Left ventricle myocardium superior (tissue), 1 donor: Measurements from ENCODE around the gene RNU7-1. TPM values are rescaled to one million over a fixed set of nuclear protein-coding genes. Genes with fewer than 3 reads are reported as not detected.

ENCODE experiments used
- ATAC-seq: fragments of 200-7000 bp; cut with Tn5 transposase; one replicate; pipeline ENCODE4 v1.9.1; 2020; ENCODE audit warnings: mild to moderate bottlenecking, moderate library complexity
- DNase-seq: peaks from one replicate; pipeline ENCODE4 v3.0.0-alpha.2; 2020
- intact Hi-C: fragments of 100-400 bp; cut with micrococcal nuclease; formaldehyde crosslinking; loops from one replicate; pipeline ENCODE4 v1.11.0; 2022
- total RNA-seq: library from RNA; stranded (reverse); fragmentation: NEBNext Ultra II Directional; extraction: Animal tissue kit (Norgen Biotek cat#: 25700); gene quantifications from one replicate; pipeline ENCODE4 v1.2.1, GENCODE V29; 2021
- donor health status: DM: no; HTN: yes; CAD: no; lungs with severe emphysema.

RNU7-1 gene
- total RNA-seq, 1 donor from 2014 or later, result not detected

DNA sequence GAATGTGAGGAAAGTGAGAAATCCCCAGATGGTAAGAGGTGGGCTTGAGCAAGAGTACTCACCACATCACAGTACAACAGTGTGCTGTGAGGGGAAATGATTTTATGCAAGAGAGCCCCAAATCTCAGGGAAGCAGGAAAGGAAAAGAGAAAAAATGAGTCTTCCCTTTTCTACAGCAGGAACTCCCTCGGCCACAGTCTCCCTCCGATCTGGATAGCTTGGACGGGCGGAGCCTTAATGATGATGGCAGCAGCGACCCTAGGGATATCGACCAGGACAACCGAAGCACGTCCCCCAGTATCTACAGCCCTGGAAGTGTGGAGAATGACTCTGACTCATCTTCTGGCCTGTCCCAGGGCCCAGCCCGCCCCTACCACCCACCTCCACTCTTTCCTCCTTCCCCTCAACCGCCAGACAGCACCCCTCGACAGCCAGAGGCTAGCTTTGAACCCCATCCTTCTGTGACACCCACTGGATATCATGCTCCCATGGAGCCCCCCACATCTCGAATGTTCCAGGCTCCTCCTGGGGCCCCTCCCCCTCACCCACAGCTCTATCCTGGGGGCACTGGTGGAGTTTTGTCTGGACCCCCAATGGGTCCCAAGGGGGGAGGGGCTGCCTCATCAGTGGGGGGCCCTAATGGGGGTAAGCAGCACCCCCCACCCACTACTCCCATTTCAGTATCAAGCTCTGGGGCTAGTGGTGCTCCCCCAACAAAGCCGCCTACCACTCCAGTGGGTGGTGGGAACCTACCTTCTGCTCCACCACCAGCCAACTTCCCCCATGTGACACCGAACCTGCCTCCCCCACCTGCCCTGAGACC lies 8.0 kb upstream of the RNU7-1 start:
- intact Hi-C loops, result no loop called here
- peak; percentile 29 for DNase-seq
- ATAC-seq, result no peak

GRCh38 chr12:6936194-6936635 lies 7.4 kb upstream of the RNU7-1 start:
- DNase-seq (no peak), ATAC-seq (peak; percentile 0)
- intact Hi-C loops, result no loop called here

DNA sequence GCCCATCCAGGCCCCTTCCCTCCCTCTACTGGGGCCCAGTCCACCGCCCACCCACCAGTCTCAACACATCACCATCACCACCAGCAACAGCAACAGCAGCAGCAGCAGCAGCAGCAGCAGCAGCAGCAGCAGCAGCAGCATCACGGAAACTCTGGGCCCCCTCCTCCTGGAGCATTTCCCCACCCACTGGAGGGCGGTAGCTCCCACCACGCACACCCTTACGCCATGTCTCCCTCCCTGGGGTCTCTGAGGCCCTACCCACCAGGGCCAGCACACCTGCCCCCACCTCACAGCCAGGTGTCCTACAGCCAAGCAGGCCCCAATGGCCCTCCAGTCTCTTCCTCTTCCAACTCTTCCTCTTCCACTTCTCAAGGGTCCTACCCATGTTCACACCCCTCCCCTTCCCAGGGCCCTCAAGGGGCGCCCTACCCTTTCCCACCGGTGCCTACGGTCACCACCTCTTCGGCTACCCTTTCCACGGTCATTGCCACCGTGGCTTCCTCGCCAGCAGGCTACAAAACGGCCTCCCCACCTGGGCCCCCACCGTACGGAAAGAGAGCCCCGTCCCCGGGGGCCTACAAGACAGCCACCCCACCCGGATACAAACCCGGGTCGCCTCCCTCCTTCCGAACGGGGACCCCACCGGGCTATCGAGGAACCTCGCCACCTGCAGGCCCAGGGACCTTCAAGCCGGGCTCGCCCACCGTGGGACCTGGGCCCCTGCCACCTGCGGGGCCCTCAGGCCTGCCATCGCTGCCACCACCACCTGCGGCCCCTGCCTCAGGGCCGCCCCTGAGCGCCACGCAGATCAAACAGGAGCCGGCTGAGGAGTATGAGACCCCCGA lies 6.8 kb upstream of the RNU7-1 start:
- intact Hi-C loops, result no loop called here
- DNase-seq, result peak; percentile 55
- ATAC-seq, result peak; percentile 8

DNA sequence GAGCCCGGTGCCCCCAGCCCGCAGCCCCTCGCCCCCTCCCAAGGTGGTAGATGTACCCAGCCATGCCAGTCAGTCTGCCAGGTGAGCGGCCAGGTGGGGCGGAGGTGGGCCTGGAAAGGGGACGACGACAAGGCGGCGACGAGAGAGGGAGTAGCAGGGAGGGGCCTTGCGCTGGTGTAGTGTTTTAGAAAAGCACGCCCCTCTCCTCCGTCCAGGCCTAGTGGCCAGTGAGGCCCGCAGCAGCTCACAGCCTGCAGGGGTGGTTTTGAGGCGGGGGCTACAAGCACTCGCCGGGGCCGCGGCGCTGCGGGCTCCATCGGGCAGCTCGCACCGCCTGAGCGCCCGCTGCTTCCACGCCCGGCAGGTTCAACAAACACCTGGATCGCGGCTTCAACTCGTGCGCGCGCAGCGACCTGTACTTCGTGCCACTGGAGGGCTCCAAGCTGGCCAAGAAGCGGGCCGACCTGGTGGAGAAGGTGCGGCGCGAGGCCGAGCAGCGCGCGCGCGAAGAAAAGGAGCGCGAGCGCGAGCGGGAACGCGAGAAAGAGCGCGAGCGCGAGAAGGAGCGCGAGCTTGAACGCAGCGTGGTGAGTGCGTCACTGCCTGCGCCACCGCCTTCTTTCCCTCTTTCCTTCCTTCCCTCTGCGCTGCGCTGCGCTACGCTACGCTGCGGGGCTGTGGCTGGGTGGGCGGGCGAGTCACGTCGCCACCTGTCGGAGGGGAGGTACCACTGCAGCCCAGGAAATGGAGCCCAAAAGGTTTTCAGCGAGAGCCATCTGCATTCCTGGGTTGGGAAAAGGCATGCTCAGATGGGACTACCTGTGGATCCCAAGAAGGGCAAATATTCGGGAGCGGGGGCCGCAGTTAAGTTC lies 5.9 kb upstream of the RNU7-1 start:
- ATAC-seq (peak; percentile 88), DNase-seq (peak; percentile 95)
- intact Hi-C loops, result no loop called here

DNA sequence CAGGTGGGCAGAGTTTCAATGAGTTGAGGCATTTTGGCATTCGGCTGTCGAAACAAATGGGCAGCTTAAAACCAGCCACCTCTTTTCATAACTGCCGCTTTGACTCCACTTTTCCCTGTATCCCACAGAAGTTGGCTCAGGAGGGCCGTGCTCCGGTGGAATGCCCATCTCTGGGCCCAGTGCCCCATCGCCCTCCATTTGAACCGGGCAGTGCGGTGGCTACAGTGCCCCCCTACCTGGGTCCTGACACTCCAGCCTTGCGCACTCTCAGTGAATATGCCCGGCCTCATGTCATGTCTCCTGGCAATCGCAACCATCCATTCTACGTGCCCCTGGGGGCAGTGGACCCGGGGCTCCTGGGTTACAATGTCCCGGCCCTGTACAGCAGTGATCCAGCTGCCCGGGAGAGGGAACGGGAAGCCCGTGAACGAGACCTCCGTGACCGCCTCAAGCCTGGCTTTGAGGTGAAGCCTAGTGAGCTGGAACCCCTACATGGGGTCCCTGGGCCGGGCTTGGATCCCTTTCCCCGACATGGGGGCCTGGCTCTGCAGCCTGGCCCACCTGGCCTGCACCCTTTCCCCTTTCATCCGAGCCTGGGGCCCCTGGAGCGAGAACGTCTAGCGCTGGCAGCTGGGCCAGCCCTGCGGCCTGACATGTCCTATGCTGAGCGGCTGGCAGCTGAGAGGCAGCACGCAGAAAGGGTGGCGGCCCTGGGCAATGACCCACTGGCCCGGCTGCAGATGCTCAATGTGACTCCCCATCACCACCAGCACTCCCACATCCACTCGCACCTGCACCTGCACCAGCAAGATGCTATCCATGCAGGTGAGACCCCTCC lies 5.0 kb upstream of the RNU7-1 start:
- ATAC-seq (peak; percentile 1), DNase-seq (peak; percentile 49)
- intact Hi-C loops, result no loop called here

DNA sequence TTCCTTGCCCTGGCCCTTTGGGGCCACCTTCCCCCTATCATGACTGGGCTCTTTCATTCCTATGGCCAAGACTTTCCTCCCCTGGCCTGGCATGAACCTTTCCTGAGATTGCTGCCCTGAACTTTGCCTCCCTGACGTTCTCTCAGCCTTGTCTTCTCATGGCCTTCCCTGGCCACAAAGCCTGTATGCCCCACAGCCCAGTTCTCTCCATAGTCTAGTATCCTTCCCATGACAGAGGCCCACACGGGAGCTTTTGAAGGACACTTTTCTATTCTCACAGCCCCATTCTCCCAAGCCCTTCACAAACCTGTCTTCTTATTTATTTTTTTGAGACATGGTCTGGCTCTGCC lies 4.5 kb upstream of the RNU7-1 start:
- ATAC-seq (no peak), DNase-seq (no peak)
- intact Hi-C loops, result no loop called here

- peak; percentile 68 for DNase-seq
- ATAC-seq, result no peak
- intact Hi-C loops, result no loop called here
Observed at GRCh38 chr12:6941267-6941666, 2.3 kb upstream of the RNU7-1 start.

DNA sequence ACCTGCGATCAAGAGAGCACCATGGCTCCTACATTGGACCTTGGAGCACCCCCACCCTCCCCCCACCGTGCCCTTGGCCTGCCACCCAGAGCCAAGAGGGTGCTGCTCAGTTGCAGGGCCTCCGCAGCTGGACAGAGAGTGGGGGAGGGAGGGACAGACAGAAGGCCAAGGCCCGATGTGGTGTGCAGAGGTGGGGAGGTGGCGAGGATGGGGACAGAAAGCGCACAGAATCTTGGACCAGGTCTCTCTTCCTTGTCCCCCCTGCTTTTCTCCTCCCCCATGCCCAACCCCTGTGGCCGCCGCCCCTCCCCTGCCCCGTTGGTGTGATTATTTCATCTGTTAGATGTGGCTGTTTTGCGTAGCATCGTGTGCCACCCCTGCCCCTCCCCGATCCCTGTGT lies 1.8 kb upstream of the RNU7-1 start:
- intact Hi-C loops, result no loop called here
- ATAC-seq, result no peak
- peak; percentile 42 for DNase-seq

- intact Hi-C loops, result no loop called here
- no peak for ATAC-seq
- peak; percentile 35 for DNase-seq
Observed at GRCh38 chr12:6942331-6942665, 1.3 kb upstream of the RNU7-1 start.

DNA sequence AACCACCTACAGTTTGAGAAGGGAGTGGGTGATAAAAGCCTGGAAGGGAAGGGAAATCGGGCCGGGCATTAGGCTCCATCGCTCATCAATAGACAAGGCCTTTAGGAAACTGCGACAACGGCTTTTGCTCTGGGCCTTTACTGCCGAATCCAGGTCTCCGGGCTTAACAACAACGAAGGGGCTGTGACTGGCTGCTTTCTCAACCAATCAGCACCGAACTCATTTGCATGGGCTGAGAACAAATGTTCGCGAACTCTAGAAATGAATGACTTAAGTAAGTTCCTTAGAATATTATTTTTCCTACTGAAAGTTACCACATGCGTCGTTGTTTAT lies 261 bp upstream of the RNU7-1 start:
- ATAC-seq (peak; percentile 66), DNase-seq (peak; percentile 75)
- intact Hi-C loops, result no loop called here

- ATAC-seq (peak; percentile 76), DNase-seq (peak; percentile 96)
- intact Hi-C loops, result no loop called here
Observed at GRCh38 chr12:6944381-6945186, 968 bp downstream of the RNU7-1 start.

DNA sequence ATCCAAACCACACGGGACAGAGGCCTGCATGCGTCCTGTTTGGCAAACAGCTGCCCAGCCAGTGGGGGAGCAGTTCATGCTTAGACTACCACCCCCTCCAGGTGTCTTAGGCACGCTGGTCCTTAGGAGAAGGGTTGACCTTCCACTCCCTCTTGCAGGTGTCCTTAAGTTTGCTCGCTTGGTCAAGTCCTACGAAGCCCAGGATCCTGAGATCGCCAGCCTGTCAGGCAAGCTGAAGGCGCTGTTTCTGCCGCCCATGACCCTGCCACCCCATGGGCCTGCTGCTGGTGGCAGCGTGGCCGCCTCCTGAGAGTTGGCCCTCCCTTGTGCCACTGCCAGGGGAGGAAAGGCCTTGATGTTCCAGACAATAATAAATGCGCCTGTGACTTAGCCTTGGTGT lies 2.0 kb downstream of the RNU7-1 start:
- DNase-seq (no peak), ATAC-seq (no peak)
- intact Hi-C loops, result no loop called here

- ATAC-seq (no peak), DNase-seq (peak; percentile 68)
- intact Hi-C loops, result no loop called here
Observed at GRCh38 chr12:6946033-6946919, 2.7 kb downstream of the RNU7-1 start.

- ATAC-seq, result no peak
- no peak for DNase-seq
- intact Hi-C loops, result no loop called here
Observed at GRCh38 chr12:6946920-6947374, 3.3 kb downstream of the RNU7-1 start.

- no peak for ATAC-seq
- intact Hi-C loops, result no loop called here
- DNase-seq, result peak; percentile 15
Observed at GRCh38 chr12:6947615-6948014, 4.0 kb downstream of the RNU7-1 start.

DNA sequence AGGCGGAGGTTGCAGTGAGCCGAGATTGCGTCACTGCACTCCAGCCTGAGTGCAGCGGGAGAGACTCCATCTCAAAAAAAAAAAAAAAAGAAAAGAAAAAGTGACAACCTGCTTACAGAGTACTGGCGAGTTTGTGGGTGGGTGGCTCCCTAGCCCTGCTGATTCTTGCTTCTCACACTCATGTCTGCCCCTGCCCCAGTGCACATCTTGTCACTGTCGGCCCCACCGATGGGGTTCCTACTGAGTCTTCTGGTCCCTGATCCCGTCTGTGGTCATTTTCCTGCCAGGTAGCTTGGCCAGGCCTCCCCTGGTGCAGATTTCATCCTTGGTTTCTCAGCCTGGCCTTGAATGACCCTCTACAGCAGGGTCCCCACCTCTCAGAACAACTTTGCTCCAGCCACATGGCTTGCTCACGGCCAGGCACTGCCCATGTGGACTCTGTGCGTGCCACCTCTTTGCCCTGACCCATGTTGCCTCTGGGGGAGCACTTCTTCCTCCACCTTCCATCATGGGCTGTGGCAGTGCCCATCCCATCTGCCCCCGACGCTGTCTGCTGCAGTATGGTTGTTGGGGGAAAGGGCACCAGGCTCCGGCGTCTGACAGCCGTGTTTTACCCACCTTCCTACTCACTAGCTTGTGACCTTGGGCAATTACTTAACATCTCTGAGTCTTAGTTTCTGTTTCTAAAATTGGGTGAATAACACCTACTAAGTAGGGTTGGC lies 5.4 kb downstream of the RNU7-1 start:
- ATAC-seq, result no peak
- peak; percentile 24 for DNase-seq
- intact Hi-C loops, result no loop called here
